Vagina (tissue), 2 donors: ENCODE results near the gene KLK2.

Source experiments
- POLR2A ChIP-seq, 2 donors: fragments of 450-650 bp; IDR thresholded peaks; one replicate each; pipeline ENCODE4 v1.6.1; 2017; ENCODE audit warnings: antibody characterized with exemption in 2 of 2, mild to moderate bottlenecking in 2 of 2, moderate library complexity in 2 of 2
- POLR2AphosphoS5 ChIP-seq, 2 donors: sonication (generic); formaldehyde crosslinking; IDR thresholded peaks; one replicate each; pipeline ENCODE4 v1.9.0; 2017; ENCODE audit warnings: antibody characterized with exemption in 2 of 2, mild to moderate bottlenecking in 2 of 2, low read depth in 1 of 2; ENCODE audit not compliant: insufficient read depth in 1 of 2
- TF ChIP-seq, protein P1 (sequence below), 3 experiments: fragments of 450-650 bp in 2 of 3; fragments of 200-600 bp in 1 of 3; sonication (generic) in 1 of 3; IDR thresholded peaks; one replicate each; pipeline ENCODE4 v1.5.1; 2017 to 2019; ENCODE audit warnings: antibody characterized with exemption in 3 of 3, mild to moderate bottlenecking in 2 of 3, moderate library complexity in 2 of 3

DNA sequence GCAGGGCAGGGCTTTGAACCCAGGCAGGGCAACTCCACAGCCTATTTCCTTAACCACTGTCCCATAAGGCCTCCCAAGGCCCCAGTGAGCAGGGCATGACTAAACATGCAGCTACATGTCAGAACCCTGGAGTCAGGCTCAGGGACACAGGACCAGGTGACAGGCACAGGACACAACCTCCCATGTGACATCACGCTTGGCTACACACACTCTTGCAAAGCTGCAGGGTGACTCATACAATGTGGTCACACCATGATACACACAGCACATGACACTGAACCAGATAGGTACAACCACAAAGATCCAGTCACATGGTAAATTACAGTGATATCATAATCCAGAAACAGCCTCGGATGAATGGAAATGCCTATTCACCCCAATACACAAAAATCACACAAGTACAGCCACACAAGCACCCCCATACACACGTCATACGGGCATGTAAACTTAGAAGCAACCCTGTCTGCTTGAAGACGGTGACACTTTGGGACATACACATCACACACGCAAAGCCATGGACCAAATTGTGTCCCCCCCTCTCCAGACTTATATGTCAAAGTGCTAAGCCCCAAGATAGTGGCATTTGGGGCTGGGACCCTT, 23.5 kb downstream of the KLK2 start:
- TF ChIP-seq, protein P1, sequence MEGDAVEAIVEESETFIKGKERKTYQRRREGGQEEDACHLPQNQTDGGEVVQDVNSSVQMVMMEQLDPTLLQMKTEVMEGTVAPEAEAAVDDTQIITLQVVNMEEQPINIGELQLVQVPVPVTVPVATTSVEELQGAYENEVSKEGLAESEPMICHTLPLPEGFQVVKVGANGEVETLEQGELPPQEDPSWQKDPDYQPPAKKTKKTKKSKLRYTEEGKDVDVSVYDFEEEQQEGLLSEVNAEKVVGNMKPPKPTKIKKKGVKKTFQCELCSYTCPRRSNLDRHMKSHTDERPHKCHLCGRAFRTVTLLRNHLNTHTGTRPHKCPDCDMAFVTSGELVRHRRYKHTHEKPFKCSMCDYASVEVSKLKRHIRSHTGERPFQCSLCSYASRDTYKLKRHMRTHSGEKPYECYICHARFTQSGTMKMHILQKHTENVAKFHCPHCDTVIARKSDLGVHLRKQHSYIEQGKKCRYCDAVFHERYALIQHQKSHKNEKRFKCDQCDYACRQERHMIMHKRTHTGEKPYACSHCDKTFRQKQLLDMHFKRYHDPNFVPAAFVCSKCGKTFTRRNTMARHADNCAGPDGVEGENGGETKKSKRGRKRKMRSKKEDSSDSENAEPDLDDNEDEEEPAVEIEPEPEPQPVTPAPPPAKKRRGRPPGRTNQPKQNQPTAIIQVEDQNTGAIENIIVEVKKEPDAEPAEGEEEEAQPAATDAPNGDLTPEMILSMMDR (IDR thresholded peaks at IDR 0.05): no peak
- peak in 1 of 2 donors; percentile 56 for TF ChIP-seq POLR2AphosphoS5 (IDR thresholded peaks at IDR 0.05; ENCODE audit: insufficient read depth in 1 of 2, low read depth in 1 of 2)
- TF ChIP-seq POLR2A (IDR thresholded peaks at IDR 0.05): no peak
